Endothelial cell (in vitro differentiated cells): Measurements from ENCODE around the gene MAD2L1. TPM values are rescaled to one million over a fixed set of nuclear protein-coding genes. Genes with fewer than 3 reads are reported as not detected.
"Not testable (repeated sequence)": the region's sequence is repeated elsewhere in the genome, so short reads cannot be mapped to it uniquely, and the experiment has no call there.

Source experiments
- DNase-seq: peaks from one replicate; pipeline ENCODE4 v3.0.0; 2021; ENCODE audit warnings: low spot score
- H3K27ac Mint-ChIP-seq: one replicate; pipeline ENCODE4 v1.8.0; 2021; ENCODE audit warnings: mixed read lengths, inconsistent platforms; ENCODE audit not compliant: unreplicated experiment
- H3K27me3 Mint-ChIP-seq: one replicate; pipeline ENCODE4 v1.8.0; 2021; ENCODE audit warnings: mild to moderate bottlenecking, moderate library complexity, mixed read lengths, inconsistent platforms; ENCODE audit not compliant: unreplicated experiment
- H3K36me3 Mint-ChIP-seq: one replicate; pipeline ENCODE4 v1.8.0; 2021; ENCODE audit warnings: mild to moderate bottlenecking, low read depth, mixed read lengths, inconsistent platforms; ENCODE audit not compliant: unreplicated experiment
- H3K4me1 Mint-ChIP-seq: one replicate; pipeline ENCODE4 v1.8.0; 2021; ENCODE audit warnings: mild to moderate bottlenecking, mixed read lengths, inconsistent platforms; ENCODE audit not compliant: unreplicated experiment
- H3K4me3 Mint-ChIP-seq: one replicate; pipeline ENCODE4 v1.8.0; 2021; ENCODE audit warnings: mild to moderate bottlenecking, mixed read lengths, inconsistent platforms; ENCODE audit not compliant: unreplicated experiment
- H3K9me3 Mint-ChIP-seq: one replicate; pipeline ENCODE4 v1.8.0; 2021; ENCODE audit warnings: mixed read lengths, inconsistent platforms; ENCODE audit not compliant: unreplicated experiment
- total RNA-seq: library from RNA; stranded (reverse); fragmentation: NEBNext Ultra II Directional; extraction: Animal tissue kit (Norgen Biotek cat#: 25700); gene quantifications from one replicate; pipeline ENCODE4 v1.2.1, GENCODE V29; 2021; ENCODE audit not compliant: unreplicated experiment
- TF ChIP-seq, protein P1 (sequence below): fragments of 200-600 bp; sonication (generic); IDR thresholded peaks from one replicate; pipeline ENCODE4 v1.5.0; 2021; ENCODE audit warnings: antibody characterized with exemption; ENCODE audit not compliant: unreplicated experiment

The MAD2L1 gene
- total RNA-seq, 1 donor from 2014 or later = 11.1 TPM

- no peaks in the 10 kb centered on the region for H3K36me3 Mint-ChIP-seq
- no peaks in the 10 kb centered on the region for H3K27me3 Mint-ChIP-seq
- DNase-seq = no peak
- TF ChIP-seq, protein P1, sequence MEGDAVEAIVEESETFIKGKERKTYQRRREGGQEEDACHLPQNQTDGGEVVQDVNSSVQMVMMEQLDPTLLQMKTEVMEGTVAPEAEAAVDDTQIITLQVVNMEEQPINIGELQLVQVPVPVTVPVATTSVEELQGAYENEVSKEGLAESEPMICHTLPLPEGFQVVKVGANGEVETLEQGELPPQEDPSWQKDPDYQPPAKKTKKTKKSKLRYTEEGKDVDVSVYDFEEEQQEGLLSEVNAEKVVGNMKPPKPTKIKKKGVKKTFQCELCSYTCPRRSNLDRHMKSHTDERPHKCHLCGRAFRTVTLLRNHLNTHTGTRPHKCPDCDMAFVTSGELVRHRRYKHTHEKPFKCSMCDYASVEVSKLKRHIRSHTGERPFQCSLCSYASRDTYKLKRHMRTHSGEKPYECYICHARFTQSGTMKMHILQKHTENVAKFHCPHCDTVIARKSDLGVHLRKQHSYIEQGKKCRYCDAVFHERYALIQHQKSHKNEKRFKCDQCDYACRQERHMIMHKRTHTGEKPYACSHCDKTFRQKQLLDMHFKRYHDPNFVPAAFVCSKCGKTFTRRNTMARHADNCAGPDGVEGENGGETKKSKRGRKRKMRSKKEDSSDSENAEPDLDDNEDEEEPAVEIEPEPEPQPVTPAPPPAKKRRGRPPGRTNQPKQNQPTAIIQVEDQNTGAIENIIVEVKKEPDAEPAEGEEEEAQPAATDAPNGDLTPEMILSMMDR = no peak
- no peak overlapping the region for H3K27ac Mint-ChIP-seq
- no peak overlapping the region for H3K4me3 Mint-ChIP-seq
- H3K9me3 Mint-ChIP-seq = no peaks in the 10 kb centered on the region
- H3K4me1 Mint-ChIP-seq = no peaks in the 10 kb centered on the region
Observed at GRCh38 chr4:120078216-120078615, 11.6 kb upstream of the MAD2L1 start.

DNA sequence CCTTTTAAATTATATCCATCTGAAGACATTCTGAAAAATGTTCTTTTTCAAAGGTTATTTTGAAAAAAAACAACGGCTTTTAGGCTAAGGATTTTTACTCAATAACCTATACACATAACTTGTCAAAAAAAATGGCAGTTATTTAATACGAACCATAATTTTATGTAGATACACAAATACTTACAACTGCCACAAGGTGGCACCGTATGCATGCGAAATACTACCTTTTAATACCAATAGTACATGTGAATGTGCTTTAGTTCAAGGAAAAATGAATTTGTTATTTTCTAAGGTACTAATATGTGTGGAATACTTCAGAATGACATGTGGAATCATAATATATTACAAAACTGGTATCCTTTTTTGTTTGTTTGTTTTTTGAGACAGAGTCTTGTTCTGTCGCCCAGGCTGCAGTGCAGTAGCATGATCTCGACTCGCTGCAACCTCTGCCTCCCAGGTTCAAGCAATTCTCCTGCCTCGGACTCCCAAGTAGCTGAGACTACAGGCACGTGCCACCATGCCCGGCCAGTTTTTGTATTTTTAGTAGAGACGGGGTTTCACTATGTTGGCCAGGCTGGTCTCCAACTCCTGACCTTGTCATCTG is 4.6 kb upstream of the MAD2L1 start:
- no peak overlapping the region for H3K27ac Mint-ChIP-seq
- no peaks in the 10 kb centered on the region for H3K36me3 Mint-ChIP-seq
- DNase-seq = no peak
- no peaks in the 10 kb centered on the region for H3K27me3 Mint-ChIP-seq
- no peak overlapping the region for H3K4me3 Mint-ChIP-seq
- peaks cover 7% of the 10 kb centered on the region for H3K4me1 Mint-ChIP-seq
- no peaks in the 10 kb centered on the region for H3K9me3 Mint-ChIP-seq
- TF ChIP-seq, protein P1 = peak; percentile 81

GRCh38 chr4:120070196-120070595 is 3.5 kb upstream of the MAD2L1 start:
- Mint-ChIP-seq H3K27me3 (peaks cover 4% of the 10 kb centered on the region), H3K36me3 (no peaks in the 10 kb centered on the region), H3K4me1 (peaks cover 7% of the 10 kb centered on the region), H3K4me3 (no peak overlapping the region), H3K27ac (no peak overlapping the region), H3K9me3 (no peaks in the 10 kb centered on the region)
- TF ChIP-seq, protein P1 = no peak
- DNase-seq = no peak

DNA sequence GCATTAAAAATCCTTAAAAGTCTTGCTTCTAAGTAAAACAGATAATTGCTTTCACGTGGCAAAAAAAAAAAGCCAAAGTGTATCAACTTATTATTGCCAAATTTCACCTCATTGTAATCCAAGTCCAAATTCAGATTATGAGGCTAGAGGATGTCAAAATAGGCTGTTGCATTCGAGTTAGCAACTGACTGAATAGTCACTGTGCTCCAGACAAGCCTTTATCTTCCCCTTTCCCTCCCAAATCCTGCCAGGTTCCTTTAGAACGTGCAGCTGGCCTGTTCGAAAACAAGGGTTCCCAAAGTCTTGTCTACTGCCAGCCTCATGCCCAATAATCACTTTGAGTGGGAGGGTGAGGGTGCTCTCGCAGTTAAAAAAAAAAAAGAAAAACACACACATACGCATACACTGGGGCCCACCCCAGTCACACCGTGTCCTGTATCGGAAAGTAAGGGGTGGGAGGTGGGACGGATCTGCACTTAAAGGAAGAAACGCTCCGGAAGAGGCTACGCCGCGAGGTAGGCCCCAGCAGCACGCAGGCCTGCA is 603 bp downstream of the MAD2L1 start:
- no peaks in the 10 kb centered on the region for H3K36me3 Mint-ChIP-seq
- DNase-seq = no peak
- peak overlapping the region; percentile 99 for H3K4me3 Mint-ChIP-seq
- H3K27ac Mint-ChIP-seq = peak overlapping the region; percentile 97
- H3K4me1 Mint-ChIP-seq = peaks cover 9% of the 10 kb centered on the region
- peaks cover 4% of the 10 kb centered on the region for H3K27me3 Mint-ChIP-seq
- H3K9me3 Mint-ChIP-seq = no peaks in the 10 kb centered on the region
- TF ChIP-seq, protein P1 = no peak

DNA sequence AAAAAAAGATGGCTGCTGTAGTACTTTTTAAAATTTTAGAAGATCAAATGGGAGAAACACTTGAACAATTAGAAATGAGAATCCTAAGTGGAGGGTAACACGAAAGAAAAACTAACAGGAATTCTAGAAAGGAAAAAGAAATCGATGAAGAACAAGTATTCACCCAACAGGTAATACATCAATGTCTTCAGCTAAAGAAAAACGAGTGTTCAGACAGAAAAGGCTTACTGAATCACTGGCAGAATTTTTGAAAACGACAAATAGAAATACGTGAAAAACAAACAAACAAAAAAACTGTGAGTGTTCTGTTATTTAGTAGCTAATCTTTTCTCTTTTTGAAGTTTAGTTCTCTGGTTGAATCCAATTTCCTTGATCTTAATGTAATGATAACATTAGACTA is 1.8 kb downstream of the MAD2L1 start:
- Mint-ChIP-seq H3K27me3 (peaks cover 4% of the 10 kb centered on the region), H3K9me3 (no peaks in the 10 kb centered on the region), H3K36me3 (no peaks in the 10 kb centered on the region), H3K27ac (no peak overlapping the region), H3K4me1 (peaks cover 9% of the 10 kb centered on the region), H3K4me3 (no peak overlapping the region)
- TF ChIP-seq, protein P1 = no peak
- no peak for DNase-seq

GRCh38 chr4:120063711-120064110 is 2.9 kb downstream of the MAD2L1 start:
- not testable (repeated sequence) for DNase-seq, H3K4me3 Mint-ChIP-seq, H3K36me3 Mint-ChIP-seq, H3K4me1 Mint-ChIP-seq, H3K27me3 Mint-ChIP-seq, H3K9me3 Mint-ChIP-seq
- peak overlapping the region; percentile 84 for H3K27ac Mint-ChIP-seq
